Measurements from ENCODE around the gene SOX3. TPM values are rescaled to one million over a fixed set of nuclear protein-coding genes. Genes with fewer than 3 reads are reported as not detected.

The SOX3 gene
- total and polyA plus RNA-seq, 2 of the 8 experiments (the other 6 are each of a cell fraction or from before 2014, with no cell fraction given): 10.4 to 41.0 TPM

GRCh38 chrX:140510306-140510676, 5.4 kb upstream of the SOX3 start:
- Histone ChIP-seq H3K9ac (replicated peaks in 1 of 4; ENCODE audit: extremely low read depth in 1 of 4, low read depth in 3 of 4, low read length in 3 of 4) (no peak overlapping the region), H3K27ac (ENCODE audit: low read depth, low read length) (no peak overlapping the region), H2BK5ac (ENCODE audit: low read depth, low read length) (no peak overlapping the region), H4K5ac (ENCODE audit: insufficient read length, low read depth, low read length) (no peak overlapping the region), H3K36me3 (ENCODE audit: control insufficient read depth in 2 of 4, insufficient read depth in 4 of 4, low read length in 3 of 4) (no peaks in the 10 kb centered on the region), H3K4me3 (ENCODE audit: extremely low read depth in 1 of 4, insufficient read depth in 2 of 4, low read depth in 3 of 4, low read length in 4 of 4) (peak overlapping the region in 3 of 4 experiments; percentile 9 to 56 (median 39); a peak in 4 of 8 replicates), H3K14ac (ENCODE audit: insufficient read length) (no peak overlapping the region), H2BK120ac (replicated peaks; ENCODE audit: low read depth, low read length) (no peak overlapping the region), H3K27me3 (replicated peaks in 1 of 4; ENCODE audit: control insufficient read depth in 3 of 4, extremely low read depth in 1 of 4, insufficient read depth in 3 of 4, low read length in 3 of 4) (peaks cover 13 to 59% (median 43%) of the 10 kb centered on the region in 4 experiments), H3K4ac (replicated peaks; ENCODE audit: insufficient read length, low read depth, low read length) (no peak overlapping the region), H3K23me2 (ENCODE audit: low read depth, low read length) (peaks cover 12% of the 10 kb centered on the region; the same call in 1 of the 2 replicates), H2BK15ac (ENCODE audit: low read length) (no peak overlapping the region), H4K20me1 (replicated peaks in 1 of 2; ENCODE audit: control insufficient read depth in 1 of 2, insufficient read depth in 2 of 2, low read length in 2 of 2) (no peaks in the 10 kb centered on the region), H3K79me2 (ENCODE audit: control insufficient read depth in 1 of 2, insufficient read depth in 2 of 2, low read length in 2 of 2) (no peaks in the 10 kb centered on the region), H3K56ac (replicated peaks; ENCODE audit: insufficient read length, low read depth, low read length) (no peak overlapping the region), H2BK12ac (ENCODE audit: low read depth, low read length) (no peak overlapping the region), H3K4me2 (ENCODE audit: insufficient read depth in 1 of 2, low read depth in 2 of 2, low read length in 2 of 2) (peak overlapping the region; percentile 64 to 85), H3K18ac (ENCODE audit: extremely low read depth, low read length) (no peak overlapping the region), H3K23ac (ENCODE audit: insufficient read length) (no peak overlapping the region), H3K79me1 (ENCODE audit: low read depth, low read length) (no peaks in the 10 kb centered on the region), H4K91ac (replicated peaks; ENCODE audit: insufficient read length, low read length) (no peak overlapping the region), H3K4me1 (replicated peaks in 1 of 4; ENCODE audit: control insufficient read depth in 3 of 4, insufficient read depth in 4 of 4, low read length in 3 of 4) (peaks cover 0 to 8% (median 4%) of the 10 kb centered on the region in 4 experiments; a peak in 6 of 7 replicates), H3K9me3 (ENCODE audit: insufficient read depth in 2 of 2, low read depth in 1 of 2, low read length in 1 of 2) (no peaks in the 10 kb centered on the region), H2AFZ (ENCODE audit: low read length) (no peak overlapping the region), H2AK5ac (ENCODE audit: low read depth, low read length) (no peak overlapping the region), H2BK20ac (ENCODE audit: low read length) (no peak overlapping the region), H4K8ac (ENCODE audit: extremely low read depth, insufficient read depth, low read length) (no peak overlapping the region; the same call in 1 of the 2 replicates)
- CTCF ChIA-PET (ENCODE audit: partially characterized antibody): interaction anchor here (0.7 to 1.6 kb wide), 9 partner anchors 14 to 474 kb away, joined by 3 to 6 read pairs (median 4); a partner anchor contains a TSS
- no peak for FAIRE-seq
- POLR2A ChIA-PET (ENCODE audit: partially characterized antibody): interaction anchor here (1.0 to 1.3 kb wide), 3 partner anchors 11 to 475 kb away, joined by 3 to 5 read pairs (median 3); no protein-coding TSS in a partner anchor
- TF ChIP-seq SRF (IDR thresholded peaks at IDR 0.05; ENCODE audit: low read depth, low read length) (no peak), GABPA (IDR thresholded peaks at IDR 0.05; ENCODE audit: borderline replicate concordance, insufficient read depth, low read length) (no peak), EP300 (IDR thresholded peaks at IDR 0.05; ENCODE audit: borderline replicate concordance in 1 of 2, low read depth in 2 of 2, low read length in 2 of 2) (no peak), CTCF (IDR thresholded peaks at IDR 0.05; ENCODE audit: control extremely low read depth in 1 of 3, insufficient read depth in 1 of 3, low read depth in 1 of 3, low read length in 3 of 3) (peak in 2 of 3 experiments; percentile 24 to 31; a peak in 2 of 4 replicates), ZNF274 (IDR thresholded peaks at IDR 0.05; ENCODE audit: borderline replicate concordance, extremely low read depth, low read length) (no peak), RXRA (IDR thresholded peaks at IDR 0.05; ENCODE audit: insufficient read depth, low read depth, low read length) (no peak), RAD21 (IDR thresholded peaks at IDR 0.05 in 1 of 2, conservative IDR thresholded peaks at IDR 0.05 in 1 of 2; ENCODE audit: low read depth in 2 of 2, low read length in 2 of 2) (0 out of 4 replicates have a peak, but pooled peaks of 1 of the 2 experiments have one; percentile 20), FOSL1 (IDR thresholded peaks at IDR 0.05; ENCODE audit: insufficient read depth, low read depth, low read length) (no peak)
- peak in 1 of 2 experiments; percentile 51 for DNase-seq (ENCODE audit: low read depth in 1 of 2, low spot score in 2 of 2)
- 15% methylated on average over 12 of the region's 12 CpGs; no CpG with 5 or more reads in 1 of the 2 experiments for WGBS, 2 experiments (ENCODE audit: extremely low coverage in 1 of 2, insufficient coverage in 1 of 2, insufficient read length in 1 of 2, insufficient replicate concordance in 2 of 2, low coverage in 1 of 2, low lambda C conversion rate in 2 of 2, missing lambda C conversion rate in 1 of 2)
